ENCODE results near the gene TEKT4.
A peak's percentile ranks its signal among the peaks of the same experiment; 100 is the strongest.
"Not testable (repeated sequence)": the region's sequence is repeated elsewhere in the genome, so short reads cannot be mapped to it uniquely, and the experiment has no call there.

TEKT4 gene, protein sequence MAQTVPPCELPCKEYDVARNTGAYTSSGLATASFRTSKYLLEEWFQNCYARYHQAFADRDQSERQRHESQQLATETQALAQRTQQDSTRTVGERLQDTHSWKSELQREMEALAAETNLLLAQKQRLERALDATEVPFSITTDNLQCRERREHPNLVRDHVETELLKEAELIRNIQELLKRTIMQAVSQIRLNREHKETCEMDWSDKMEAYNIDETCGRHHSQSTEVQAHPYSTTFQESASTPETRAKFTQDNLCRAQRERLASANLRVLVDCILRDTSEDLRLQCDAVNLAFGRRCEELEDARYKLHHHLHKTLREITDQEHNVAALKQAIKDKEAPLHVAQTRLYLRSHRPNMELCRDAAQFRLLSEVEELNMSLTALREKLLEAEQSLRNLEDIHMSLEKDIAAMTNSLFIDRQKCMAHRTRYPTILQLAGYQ

DNA sequence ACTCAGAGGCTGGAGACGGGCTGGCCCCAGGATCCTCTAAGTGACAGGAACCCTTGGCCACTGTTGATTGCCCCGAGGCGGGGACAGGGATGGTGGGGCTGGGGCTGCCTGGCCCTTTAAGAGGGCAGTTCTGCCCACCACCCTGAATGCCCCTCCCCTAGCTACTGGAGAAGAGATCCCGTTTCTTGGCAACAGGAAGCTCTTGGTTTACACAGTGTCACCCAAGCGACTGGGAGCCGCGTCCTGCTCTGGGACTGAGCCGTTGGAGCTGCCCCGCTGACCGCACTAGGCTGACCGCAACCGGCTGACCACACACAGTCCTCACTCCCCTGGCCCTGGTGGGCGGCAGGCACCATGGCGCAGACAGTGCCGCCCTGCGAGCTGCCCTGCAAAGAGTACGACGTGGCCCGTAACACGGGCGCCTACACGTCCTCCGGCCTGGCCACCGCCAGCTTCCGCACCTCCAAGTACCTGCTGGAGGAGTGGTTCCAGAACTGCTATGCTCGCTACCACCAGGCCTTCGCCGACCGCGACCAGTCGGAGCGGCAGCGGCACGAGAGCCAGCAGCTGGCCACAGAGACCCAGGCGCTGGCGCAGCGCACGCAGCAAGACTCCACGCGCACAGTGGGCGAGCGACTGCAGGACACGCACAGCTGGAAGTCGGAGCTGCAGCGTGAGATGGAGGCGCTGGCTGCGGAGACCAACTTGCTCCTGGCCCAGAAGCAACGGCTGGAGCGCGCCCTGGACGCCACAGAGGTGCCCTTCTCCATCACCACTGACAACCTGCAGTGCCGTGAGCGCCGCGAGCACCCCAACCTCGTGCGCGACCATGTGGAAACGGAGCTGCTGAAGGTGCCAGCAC, at the start of gene TEKT4:
Gene TEKT4 (plus strand): TSS at position 205 of the 862 bp plus-strand sequence. CDS start 150 bp downstream, at position 355.
- DNase-seq, result peak; percentile 81

DNA sequence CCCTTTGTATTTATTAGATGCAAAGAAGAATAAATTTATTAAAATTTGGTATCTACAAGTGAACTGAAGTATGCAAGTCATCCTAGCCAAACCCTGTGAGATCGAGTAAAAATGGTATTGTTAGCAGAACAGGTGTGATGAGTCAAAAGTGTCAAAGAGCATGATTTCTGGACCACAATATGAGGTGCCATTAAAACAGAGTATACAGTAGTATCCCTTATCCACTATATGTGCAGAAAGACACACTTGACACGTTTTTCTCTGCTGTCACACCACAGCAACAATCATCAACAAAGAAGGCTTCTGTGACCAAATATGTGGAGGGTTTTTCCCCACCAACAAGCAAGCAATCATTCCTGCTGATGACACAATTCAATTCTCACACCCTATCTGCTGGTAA, 32.0 kb upstream of the TEKT4 start:
- not testable (repeated sequence) for DNase-seq

- DNase-seq, result peak; percentile 34
These were observed 14.4 kb upstream of the TEKT4 start for GRCh38 chr2:94856856-94857255.

DNA sequence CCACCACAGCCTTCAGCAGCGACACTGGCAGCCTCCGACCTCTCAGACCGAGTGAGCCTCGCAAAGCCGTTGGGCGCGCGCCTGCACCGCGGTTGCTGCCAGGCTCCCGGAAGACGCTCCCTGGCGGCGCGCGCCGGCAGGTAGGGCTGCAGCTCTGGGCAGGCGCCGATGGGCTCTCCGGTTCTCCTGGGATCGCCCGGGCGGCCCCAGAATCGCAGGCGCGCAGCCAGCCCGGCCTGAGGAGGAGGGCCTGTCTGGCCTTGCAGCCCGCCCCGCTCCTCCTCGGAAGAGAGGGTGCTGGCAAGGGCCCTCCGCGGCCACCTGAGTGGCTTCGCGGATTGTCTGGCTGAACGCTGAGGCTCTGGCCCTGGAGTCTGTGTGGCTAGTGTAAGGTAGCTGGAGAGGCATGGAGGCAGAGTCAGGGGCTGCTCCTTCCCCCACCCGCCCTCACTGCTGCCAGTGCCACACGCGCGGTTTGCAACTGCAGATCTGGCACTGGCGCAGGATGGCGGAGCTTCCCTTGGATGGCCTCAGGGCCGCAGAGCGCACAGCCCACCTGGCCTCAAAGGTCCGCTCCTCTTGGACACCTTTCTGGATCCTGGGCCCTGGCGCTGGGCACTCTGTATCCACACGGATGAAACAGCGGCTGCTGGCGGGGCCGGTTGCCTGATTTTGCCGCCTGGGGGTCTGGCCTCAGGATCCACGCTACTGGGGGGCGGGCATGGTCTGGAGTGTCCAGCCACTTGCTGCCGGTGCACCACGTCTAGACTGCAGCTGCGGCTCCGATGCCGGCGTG, 13.7 kb upstream of the TEKT4 start:
- DNase-seq, result peak; percentile 72

GRCh38 chr2:94858163-94858888, 12.9 kb upstream of the TEKT4 start:
- peak; percentile 53 for DNase-seq

GRCh38 chr2:94861308-94862152, 9.7 kb upstream of the TEKT4 start:
- DNase-seq, result peak; percentile 54

DNA sequence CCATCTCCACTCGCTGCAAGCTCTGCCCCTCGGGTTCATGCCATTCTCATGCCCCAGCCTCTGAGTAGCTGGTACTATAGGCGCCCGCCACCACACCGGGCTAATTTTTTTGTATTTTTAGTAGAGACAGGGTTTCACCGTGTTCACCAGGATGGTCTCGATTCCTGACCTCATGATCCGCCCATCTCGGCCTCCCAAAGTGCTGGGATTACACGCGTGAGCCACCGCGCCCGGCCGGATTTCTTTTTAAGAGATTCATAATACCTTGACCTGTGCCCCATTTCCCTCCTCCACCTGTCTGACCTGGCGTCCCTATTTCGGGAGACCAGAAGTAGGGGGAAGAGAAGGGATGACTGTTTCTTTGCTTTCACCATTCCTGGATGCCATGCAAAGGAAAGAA, 8.3 kb upstream of the TEKT4 start:
- DNase-seq, result not testable (repeated sequence)

GRCh38 chr2:94869131-94869530, 2.1 kb upstream of the TEKT4 start:
- no peak for DNase-seq

DNA sequence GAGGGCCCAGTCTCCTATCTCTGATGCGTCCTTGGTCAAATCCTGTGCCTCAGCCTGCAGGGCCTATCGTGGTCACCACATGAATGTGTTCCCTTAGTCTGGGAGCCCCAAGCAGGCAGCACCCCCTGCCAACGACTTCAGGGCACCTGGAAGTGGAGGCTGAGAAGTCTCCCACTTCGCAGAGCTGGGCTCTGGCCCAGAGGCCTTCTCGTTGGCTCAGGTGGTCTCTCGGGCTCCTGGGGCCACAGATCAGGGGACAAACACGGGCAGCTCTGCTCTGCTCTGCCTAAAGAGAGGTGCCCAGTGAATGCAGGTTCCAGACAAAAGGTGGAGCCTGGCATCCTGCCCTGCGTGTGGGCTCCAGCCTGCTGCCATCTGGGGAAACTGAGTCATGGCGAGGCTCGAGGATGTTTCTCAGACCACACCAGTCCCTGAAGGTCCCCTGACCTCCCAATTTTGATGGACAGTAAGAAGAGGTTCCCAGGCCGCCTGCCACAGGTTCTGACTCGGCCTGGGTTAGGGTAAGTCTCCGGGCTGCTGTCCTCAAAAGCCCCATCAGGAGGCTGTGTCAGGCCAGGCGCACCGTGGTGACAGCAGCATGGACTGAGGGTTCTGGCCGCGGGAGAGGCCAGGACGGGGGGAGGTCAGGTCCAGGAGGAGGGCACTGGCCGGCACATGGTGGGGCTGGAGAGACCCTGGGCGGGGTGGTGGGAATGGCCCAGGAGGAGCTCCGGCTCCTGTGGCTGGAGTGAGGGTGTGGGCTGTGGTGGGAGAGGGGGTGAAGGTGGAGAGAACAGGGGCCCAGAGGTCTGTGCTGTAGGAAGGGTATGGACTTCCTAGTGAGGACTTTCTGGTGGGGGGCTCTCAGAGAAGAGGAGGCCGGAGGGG, 1.4 kb upstream of the TEKT4 start:
- no peak for DNase-seq

- DNase-seq, result peak; percentile 41
These were observed 597 bp upstream of the TEKT4 start for GRCh38 chr2:94870440-94871225.

GRCh38 chr2:94872088-94872618, 923 bp downstream of the TEKT4 start:
- DNase-seq, result no peak

- DNase-seq, result no peak
These were observed 1.6 kb downstream of the TEKT4 start for GRCh38 chr2:94872676-94873361.

DNA sequence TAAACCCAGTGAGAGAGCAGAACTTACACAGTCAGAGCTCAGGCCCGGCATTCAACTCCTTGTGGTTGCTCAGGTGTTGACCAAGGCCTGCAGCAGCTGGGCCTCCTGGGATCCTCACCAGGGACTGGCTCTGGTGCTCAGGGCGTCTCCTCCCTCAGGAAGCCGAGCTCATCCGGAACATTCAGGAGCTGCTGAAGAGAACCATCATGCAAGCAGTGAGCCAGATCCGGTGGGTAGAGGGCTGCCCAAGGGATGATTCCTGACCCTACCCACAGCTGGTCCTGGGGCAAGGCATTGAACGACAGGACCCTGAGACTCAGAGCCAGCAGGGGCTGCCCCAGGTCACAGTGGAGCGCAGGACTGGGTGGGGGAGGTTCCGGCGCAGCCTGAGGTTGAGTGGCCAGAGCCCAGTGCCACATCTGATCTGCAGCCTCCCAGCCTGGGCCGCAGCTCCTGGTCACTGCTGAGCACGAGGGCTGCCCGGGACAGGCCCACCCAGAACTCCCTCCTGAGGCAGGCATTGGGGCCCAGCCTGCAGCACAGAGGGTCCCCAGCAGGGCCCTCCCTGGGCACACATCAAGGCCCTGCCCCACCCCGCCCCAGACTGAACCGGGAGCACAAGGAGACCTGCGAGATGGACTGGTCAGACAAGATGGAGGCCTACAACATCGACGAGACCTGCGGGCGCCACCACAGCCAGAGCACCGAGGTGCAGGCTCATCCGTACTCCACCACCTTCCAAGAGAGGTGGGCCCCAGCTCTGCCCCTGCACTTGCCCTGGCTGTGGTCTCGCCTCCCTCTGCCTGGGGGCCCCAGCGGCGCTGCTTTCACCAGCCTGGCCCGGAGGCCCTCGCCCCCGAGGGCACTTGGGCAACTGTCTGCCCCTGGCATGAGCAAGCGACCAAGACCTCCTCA, 2.4 kb downstream of the TEKT4 start:
- no peak for DNase-seq

DNA sequence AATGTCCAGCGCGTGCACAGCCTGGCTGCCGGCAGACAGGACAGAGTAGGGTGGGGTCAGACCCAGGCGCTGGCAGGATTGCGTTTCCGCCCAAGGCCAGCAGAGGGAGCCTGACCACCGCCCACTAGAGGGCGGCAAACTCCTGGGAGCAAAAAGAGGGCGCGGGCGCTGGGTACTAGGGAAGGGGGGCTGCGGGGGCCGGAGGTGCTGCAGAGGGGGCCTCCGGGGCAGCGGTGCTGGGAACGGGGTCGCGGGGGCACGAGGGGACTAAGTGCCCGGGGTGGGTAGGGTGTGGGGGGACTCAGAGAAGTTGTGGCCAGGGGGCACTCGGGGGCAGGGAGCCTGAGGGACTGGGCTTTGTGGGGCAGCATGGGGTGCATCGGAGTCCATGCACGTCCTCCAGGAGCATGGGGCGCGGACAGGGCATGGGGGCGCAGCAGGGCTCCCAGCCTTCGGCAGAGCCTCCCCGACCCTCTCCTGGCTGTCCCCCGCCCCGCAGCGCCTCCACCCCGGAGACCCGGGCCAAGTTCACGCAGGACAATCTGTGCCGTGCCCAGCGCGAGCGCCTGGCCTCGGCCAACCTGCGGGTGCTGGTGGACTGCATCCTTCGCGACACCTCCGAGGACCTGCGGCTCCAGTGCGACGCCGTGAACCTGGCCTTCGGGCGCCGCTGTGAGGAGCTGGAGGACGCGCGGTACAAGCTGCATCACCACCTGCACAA, 3.2 kb downstream of the TEKT4 start:
- peak; percentile 74 for DNase-seq

GRCh38 chr2:94875064-94875819, 4.0 kb downstream of the TEKT4 start:
- DNase-seq, result no peak
